Thymus (tissue), 11 donors: ENCODE measurements around the gene CLDN18. TPM values are rescaled to one million over a fixed set of nuclear protein-coding genes. Genes with fewer than 3 reads are reported as not detected.

Source experiments
- DNase-seq, 9 donors: peaks; one replicate each; pipeline ENCODE4 v3.0.0-alpha.2; 2013; ENCODE audit warnings: low spot score in 9 of 9, low read depth in 6 of 9, missing footprints in 1 of 9
- H3K27ac ChIP-seq, 2 donors: one replicate each; pipeline ENCODE4 v1.5.1; 2013; ENCODE audit warnings: control low read depth in 1 of 2, low read depth in 1 of 2, low read length in 1 of 2, mild to moderate bottlenecking in 1 of 2, moderate library complexity in 1 of 2
- H3K27me3 ChIP-seq, 2 donors: one replicate each; pipeline ENCODE4 v1.5.1; 2013; ENCODE audit warnings: low read length in 1 of 2; ENCODE audit not compliant: control insufficient read depth in 2 of 2, insufficient read depth in 1 of 2
- H3K36me3 ChIP-seq, 2 donors: one replicate each; pipeline ENCODE4 v1.5.1; 2013; ENCODE audit warnings: low read length in 1 of 2, mild to moderate bottlenecking in 1 of 2, moderate library complexity in 1 of 2; ENCODE audit not compliant: control insufficient read depth in 2 of 2, insufficient read depth in 2 of 2
- H3K4me1 ChIP-seq, 2 donors: one replicate each; pipeline ENCODE4 v1.5.1; 2013; ENCODE audit warnings: low read length in 2 of 2; ENCODE audit not compliant: control insufficient read depth in 2 of 2, insufficient read depth in 2 of 2
- H3K4me3 ChIP-seq, 2 donors: one replicate each; pipeline ENCODE4 v1.5.1; 2013; ENCODE audit warnings: low read length in 2 of 2, control low read depth in 1 of 2, mild to moderate bottlenecking in 1 of 2
- H3K9me3 ChIP-seq, 2 donors: one replicate each; pipeline ENCODE4 v1.5.1; 2013; ENCODE audit warnings: low read length in 1 of 2, mild to moderate bottlenecking in 1 of 2; ENCODE audit not compliant: control insufficient read depth in 2 of 2, insufficient read depth in 1 of 2
- whole genome bisulfite sequencing: extraction: QIAGEN DNeasy Blood & Tissue Kit; methylation state at CpG from one replicate; pipeline ENCODE4 v1.1.7; 2013; 5-methylcytosine and 5-hydroxymethylcytosine counted together
- polyA plus RNA-seq: library from polyadenylated mRNA; stranded (reverse); fragments of 200-250 nt; gene quantifications from one replicate; pipeline ENCODE4 v1.2.3, GENCODE V29; 2013
- total RNA-seq: library from RNA; stranded (reverse); fragments of 120-200 nt; gene quantifications from one replicate; pipeline ENCODE4 v1.2.4, GENCODE V29; 2013
- donor health status: healthy.

The CLDN18 gene
- total and polyA plus RNA-seq, 2 donors: 0.28 to 0.62 TPM

DNA sequence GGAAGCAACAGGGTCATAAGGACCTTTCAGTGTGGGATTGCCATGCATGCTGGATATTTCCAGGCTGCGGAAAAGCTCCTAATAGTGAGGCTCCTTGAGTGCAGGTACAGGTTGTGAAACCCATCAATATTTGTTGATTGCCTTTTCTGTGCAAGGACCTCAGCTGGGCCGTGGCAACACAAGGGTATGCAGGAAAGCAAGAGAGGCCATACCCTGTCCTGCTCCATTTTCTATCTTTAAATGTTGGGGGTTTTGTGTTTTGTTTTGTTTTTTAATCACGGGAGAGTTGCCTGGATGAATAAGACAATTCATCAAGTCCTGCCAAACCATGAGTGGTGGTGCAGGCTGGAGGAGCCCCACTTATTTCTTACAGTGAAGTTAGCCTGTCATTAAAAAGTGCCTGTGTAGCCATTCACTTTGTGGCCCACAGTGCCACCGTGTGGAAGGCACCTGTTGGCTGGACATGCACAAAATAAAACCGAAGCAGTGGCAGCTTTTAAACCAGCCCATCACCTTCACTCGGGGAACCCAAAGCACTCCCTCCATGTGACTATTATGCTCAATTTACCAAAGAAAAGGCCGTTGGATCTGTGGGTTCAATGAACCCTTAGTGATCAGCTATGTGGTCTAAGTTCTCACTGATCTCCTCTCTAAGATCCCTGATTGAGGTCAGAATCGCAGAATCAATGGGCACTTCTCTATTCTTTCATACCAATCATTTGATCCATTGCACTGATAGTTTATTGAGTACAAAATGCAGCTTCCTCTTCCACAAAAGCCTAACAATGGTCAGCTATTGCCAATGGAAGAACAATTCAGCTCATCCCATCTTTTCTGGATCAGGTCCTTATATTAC is 42.2 kb downstream of the CLDN18 start:
- Histone ChIP-seq H3K36me3 (no peaks in the 10 kb centered on the region), H3K9me3 (no peaks in the 10 kb centered on the region), H3K4me1 (no peaks in the 10 kb centered on the region), H3K4me3 (no peak overlapping the region), H3K27ac (no peak overlapping the region), H3K27me3 (no peaks in the 10 kb centered on the region)
- peak in 3 of 9 donors; percentile 3 to 7 (median 5) for DNase-seq
- WGBS: 56% methylated on average over 8 of the region's 8 CpGs

DNA sequence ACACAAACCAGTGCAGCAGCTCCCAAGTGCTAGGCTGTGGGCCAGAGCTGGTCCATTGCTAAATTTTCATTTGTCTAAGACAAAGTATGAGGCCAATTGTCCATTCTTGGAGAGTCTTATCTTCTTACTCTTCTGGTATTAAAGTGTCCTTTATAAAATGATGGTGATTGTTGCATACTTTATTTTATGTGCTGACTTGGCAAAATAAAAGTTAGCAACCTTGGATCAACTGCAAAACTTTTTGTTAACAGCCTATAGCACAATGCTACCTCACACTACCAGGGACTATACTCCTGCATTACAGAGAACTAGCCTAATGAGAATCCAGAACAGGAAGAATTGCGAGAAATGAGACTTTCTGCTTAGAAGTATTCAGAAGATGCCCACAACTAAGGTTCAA is 44.1 kb downstream of the CLDN18 start:
- H3K27ac ChIP-seq: no peak overlapping the region
- no peaks in the 10 kb centered on the region for H3K27me3 ChIP-seq
- H3K36me3 ChIP-seq: no peaks in the 10 kb centered on the region
- DNase-seq: no peak
- no peak overlapping the region for H3K4me3 ChIP-seq
- H3K4me1 ChIP-seq: no peaks in the 10 kb centered on the region
- 89% methylated on average over 1 of the region's 1 CpG for WGBS
- no peaks in the 10 kb centered on the region for H3K9me3 ChIP-seq

DNA sequence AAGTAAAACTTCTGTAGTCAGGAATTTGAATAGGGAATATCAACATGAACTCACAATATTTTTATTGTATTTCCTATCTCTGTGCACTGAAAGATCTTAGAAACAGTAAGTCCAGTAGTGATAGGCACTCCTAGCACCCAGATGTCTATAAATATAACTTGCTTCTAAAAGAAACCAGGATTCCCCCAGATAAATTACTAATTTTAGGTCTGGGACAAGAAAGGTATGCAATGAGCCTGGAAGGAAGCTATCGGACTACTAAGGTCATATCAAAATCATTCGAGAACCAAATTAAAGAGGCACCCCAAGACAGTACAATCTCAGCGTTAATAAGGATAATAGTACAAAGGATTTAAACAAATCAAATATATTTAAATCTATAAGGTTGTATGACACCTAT is 47.4 kb downstream of the CLDN18 start:
- no peak overlapping the region for H3K27ac ChIP-seq
- no peaks in the 10 kb centered on the region for H3K36me3 ChIP-seq
- H3K27me3 ChIP-seq: no peaks in the 10 kb centered on the region
- H3K4me1 ChIP-seq: no peaks in the 10 kb centered on the region
- no peak for DNase-seq
- no peaks in the 10 kb centered on the region for H3K9me3 ChIP-seq
- H3K4me3 ChIP-seq: no peak overlapping the region
- whole genome bisulfite sequencing: 97% methylated on average over 3 of the region's 3 CpGs

DNA sequence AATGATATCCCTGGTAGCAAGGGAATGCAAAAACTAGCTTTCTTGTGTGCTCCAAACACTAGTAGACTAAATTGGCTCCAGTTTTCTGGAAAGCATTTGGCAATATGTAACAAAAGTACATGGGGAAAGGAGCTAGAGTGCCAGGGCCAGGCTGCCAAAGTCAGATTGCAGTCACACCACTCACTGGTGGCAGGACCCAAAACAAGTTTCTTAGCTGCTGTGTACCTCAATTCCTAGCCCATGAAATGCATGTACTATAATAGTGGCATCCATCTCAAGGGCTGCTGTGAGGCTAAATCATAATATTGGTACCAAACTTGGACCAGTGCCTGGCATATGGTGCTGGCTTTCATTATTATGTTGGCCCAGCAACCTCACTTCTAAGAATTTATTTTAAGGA is 49.3 kb downstream of the CLDN18 start:
- Histone ChIP-seq H3K9me3 (no peaks in the 10 kb centered on the region), H3K4me1 (no peaks in the 10 kb centered on the region), H3K27me3 (no peaks in the 10 kb centered on the region), H3K36me3 (no peaks in the 10 kb centered on the region), H3K4me3 (no peak overlapping the region), H3K27ac (no peak overlapping the region)
- DNase-seq: no peak

DNA sequence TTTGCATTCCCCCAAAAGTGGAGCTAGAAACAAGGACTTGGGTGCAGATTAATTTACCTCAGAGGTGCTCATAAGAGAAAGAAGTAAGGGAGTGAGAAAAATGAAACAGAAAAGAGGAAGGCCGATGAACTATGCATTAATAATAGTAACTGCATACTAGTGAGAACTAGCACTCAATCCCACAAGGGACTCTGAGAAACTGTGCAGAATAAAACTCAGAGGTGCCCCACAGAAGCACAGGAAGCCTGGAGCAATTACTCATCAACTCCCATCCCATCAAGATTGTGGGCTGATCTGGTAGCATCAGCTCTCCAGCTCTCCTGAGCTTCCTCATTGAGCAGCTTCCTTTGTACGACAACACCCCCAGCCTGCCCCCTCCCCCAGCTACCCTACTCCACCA is 50.8 kb downstream of the CLDN18 start:
- no peaks in the 10 kb centered on the region for H3K36me3 ChIP-seq

DNA sequence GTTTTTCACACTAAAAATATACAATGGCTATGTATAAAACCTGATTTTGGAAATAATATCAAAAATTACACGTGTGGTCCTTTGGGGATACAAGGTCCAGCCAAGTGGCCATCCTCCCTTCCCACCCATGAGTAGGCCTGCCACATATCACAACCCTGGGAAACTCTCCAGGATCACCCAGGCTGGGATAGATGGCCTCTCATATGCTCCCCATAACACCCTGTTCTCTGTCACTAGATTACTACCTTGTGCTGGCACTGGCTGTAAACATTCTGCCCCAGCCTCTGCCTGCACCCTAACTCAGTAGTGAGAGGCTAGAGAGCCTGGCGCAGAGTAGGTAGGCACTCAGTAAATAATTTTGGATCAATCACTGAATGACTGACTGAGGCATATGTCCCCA is 52.1 kb downstream of the CLDN18 start:
- Histone ChIP-seq H3K36me3 (no peaks in the 10 kb centered on the region), H3K4me1 (no peaks in the 10 kb centered on the region), H3K27me3 (no peaks in the 10 kb centered on the region), H3K27ac (no peak overlapping the region), H3K9me3 (no peaks in the 10 kb centered on the region), H3K4me3 (no peak overlapping the region)
- WGBS: 93% methylated on average over 2 of the region's 2 CpGs
- DNase-seq: no peak

More for the DNA sequence above, 50.8 kb downstream of the CLDN18 start:
- H3K9me3 ChIP-seq: no peaks in the 10 kb centered on the region
- WGBS: 42% methylated on average over 2 of the region's 2 CpGs
- DNase-seq: no peak
- H3K4me1 ChIP-seq: no peaks in the 10 kb centered on the region
- H3K27me3 ChIP-seq: no peaks in the 10 kb centered on the region
- H3K27ac ChIP-seq: no peak overlapping the region
- H3K4me3 ChIP-seq: no peak overlapping the region

DNA sequence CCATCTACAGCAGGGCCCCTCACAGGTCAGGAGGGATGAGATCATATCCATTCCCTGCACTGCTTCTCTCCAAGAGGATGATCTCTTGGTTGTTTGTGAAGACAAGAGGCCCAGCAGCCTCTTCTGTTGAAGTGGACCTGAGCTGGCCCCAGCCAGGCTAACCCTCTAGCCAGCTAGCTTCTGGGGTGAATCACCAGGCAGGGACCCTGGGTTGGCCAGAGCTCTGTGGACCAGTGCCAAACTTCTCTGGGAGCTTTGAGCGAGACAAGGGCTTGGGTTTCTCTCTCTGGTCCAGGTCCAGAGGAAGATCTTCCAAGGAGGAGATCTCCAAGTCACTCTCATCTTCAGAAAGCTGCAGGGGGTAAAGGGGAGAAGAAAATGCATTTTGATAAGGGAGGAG is 52.7 kb downstream of the CLDN18 start:
- Histone ChIP-seq H3K4me3 (no peak overlapping the region), H3K36me3 (no peaks in the 10 kb centered on the region), H3K27ac (no peak overlapping the region), H3K9me3 (no peaks in the 10 kb centered on the region), H3K27me3 (no peaks in the 10 kb centered on the region), H3K4me1 (no peaks in the 10 kb centered on the region)
- DNase-seq: no peak
- WGBS: 88% methylated on average over 1 of the region's 1 CpG

DNA sequence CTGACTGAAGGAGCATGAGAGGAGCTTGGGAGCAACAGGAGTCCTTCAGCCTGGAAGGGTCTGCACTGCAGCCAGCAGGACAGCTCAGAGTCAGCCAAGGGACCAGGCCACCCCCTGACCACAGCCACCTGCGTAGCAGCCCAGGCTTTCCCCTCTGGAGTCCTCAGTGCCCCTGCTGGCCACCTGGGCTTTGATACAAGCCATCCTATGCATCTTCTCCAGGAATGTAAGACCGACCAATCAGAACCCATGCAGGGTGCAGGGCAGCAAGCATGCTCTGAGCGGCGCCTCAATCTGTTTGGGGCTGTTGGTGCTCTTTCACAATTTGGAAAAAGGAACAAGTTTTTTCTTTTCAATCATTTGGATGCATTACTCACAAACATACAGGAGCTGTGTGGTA is 53.5 kb downstream of the CLDN18 start:
- Histone ChIP-seq H3K4me1 (no peaks in the 10 kb centered on the region), H3K27me3 (no peaks in the 10 kb centered on the region), H3K36me3 (no peaks in the 10 kb centered on the region), H3K27ac (no peak overlapping the region), H3K4me3 (no peak overlapping the region), H3K9me3 (no peaks in the 10 kb centered on the region)
- no peak for DNase-seq
- 71% methylated on average over 4 of the region's 4 CpGs for WGBS

DNA sequence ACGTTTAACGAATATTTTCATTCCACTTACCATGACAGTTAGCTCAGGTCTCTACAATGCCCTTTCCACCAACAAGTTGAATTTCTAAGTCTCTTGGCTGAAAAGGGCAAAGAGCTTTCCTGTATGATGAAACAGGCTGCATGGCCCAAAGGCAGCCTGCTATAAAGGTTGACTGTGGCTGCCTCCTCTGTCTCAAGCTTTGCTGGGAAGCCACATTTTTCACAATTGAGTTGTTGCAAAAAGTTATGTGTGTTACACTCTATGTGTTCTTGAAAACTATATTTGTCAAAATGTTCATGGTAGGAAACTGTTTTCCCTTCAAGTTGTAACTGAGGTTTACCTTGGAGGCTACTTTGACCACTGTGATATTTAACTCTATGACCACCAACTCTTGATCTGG is 56.0 kb downstream of the CLDN18 start:
- no peaks in the 10 kb centered on the region for H3K36me3 ChIP-seq
- WGBS: 99% methylated on average over 2 of the region's 2 CpGs

More for the DNA sequence above, 56.0 kb downstream of the CLDN18 start:
- no peak for DNase-seq
- no peak overlapping the region for H3K4me3 ChIP-seq
- no peaks in the 10 kb centered on the region for H3K4me1 ChIP-seq
- H3K9me3 ChIP-seq: no peaks in the 10 kb centered on the region
- H3K27ac ChIP-seq: no peak overlapping the region
- H3K27me3 ChIP-seq: peaks cover 0 to 2% of the 10 kb centered on the region in 2 donors
